Germinal center (tissue), 1 donor: ENCODE data around the gene CLSTN1.

Experiments used
- DNase-seq: peaks from one replicate; pipeline ENCODE4 v3.0.0; 2012; ENCODE audit warnings: mixed read lengths, low spot score

The CLSTN1 gene

GRCh38 chr1:9850442-9851162 is 26.8 kb upstream of the CLSTN1 start:
- peak; percentile 78 for DNase-seq

- DNase-seq = peak; percentile 96
Observed at GRCh38 chr1:9849691-9850441, 26.1 kb upstream of the CLSTN1 start.

- no peak for DNase-seq
Observed at GRCh38 chr1:9848022-9848421, 24.3 kb upstream of the CLSTN1 start.

- no peak for DNase-seq
Observed at GRCh38 chr1:9847269-9847668, 23.5 kb upstream of the CLSTN1 start.

- no peak for DNase-seq
Observed at GRCh38 chr1:9846611-9847171, 22.9 kb upstream of the CLSTN1 start.

GRCh38 chr1:9845914-9846313 is 22.1 kb upstream of the CLSTN1 start:
- no peak for DNase-seq

GRCh38 chr1:9844756-9845155 is 21.0 kb upstream of the CLSTN1 start:
- DNase-seq = no peak

GRCh38 chr1:9844106-9844505 is 20.3 kb upstream of the CLSTN1 start:
- DNase-seq = no peak

GRCh38 chr1:9843576-9843945 is 19.8 kb upstream of the CLSTN1 start:
- no peak for DNase-seq

- no peak for DNase-seq
Observed at GRCh38 chr1:9842781-9843575, 19.2 kb upstream of the CLSTN1 start.

- no peak for DNase-seq
Observed at GRCh38 chr1:9842073-9842711, 18.4 kb upstream of the CLSTN1 start.

GRCh38 chr1:9841460-9841859 is 17.7 kb upstream of the CLSTN1 start:
- no peak for DNase-seq

- DNase-seq = no peak
Observed at GRCh38 chr1:9840176-9840575, 16.4 kb upstream of the CLSTN1 start.

GRCh38 chr1:9838946-9839345 is 15.2 kb upstream of the CLSTN1 start:
- DNase-seq = no peak

GRCh38 chr1:9836632-9836960 is 12.8 kb upstream of the CLSTN1 start:
- no peak for DNase-seq

- no peak for DNase-seq
Observed at GRCh38 chr1:9835758-9836631, 12.2 kb upstream of the CLSTN1 start.

- no peak for DNase-seq
Observed at GRCh38 chr1:9835404-9835757, 11.6 kb upstream of the CLSTN1 start.

- no peak for DNase-seq
Observed at GRCh38 chr1:9833632-9834031, 9.9 kb upstream of the CLSTN1 start.

- DNase-seq = peak; percentile 51
Observed at GRCh38 chr1:9827558-9828185, 3.9 kb upstream of the CLSTN1 start.

- no peak for DNase-seq
Observed at GRCh38 chr1:9826616-9827015, 2.9 kb upstream of the CLSTN1 start.

- DNase-seq = no peak
Observed at GRCh38 chr1:9826087-9826486, 2.3 kb upstream of the CLSTN1 start.
